OCI-LY7 (cell line): ENCODE data around the gene SMAD5.

Experiments
- CTCF ChIP-seq: fragments of 200-600 bp; sonication (generic); conservative IDR thresholded peaks from 2 replicates; pipeline ENCODE4 v1.5.1; 2014; ENCODE audit warnings: mild to moderate bottlenecking, antibody characterized with exemption, low read length, moderate library complexity, mixed read lengths
- EZH2phosphoT487 ChIP-seq: fragments of 200-600 bp; sonication (generic); IDR thresholded peaks from 2 replicates; pipeline ENCODE4 v1.6.1; 2018; ENCODE audit warnings: low read depth, borderline replicate concordance, mild to moderate bottlenecking, mixed run types, antibody characterized with exemption, low read length, moderate library complexity, mixed read lengths

GRCh38 chr5:136129445-136129844, 3.2 kb upstream of the SMAD5 start:
- TF ChIP-seq CTCF (no peak), EZH2phosphoT487 (no peak)
